ENCODE data around the gene POMGNT1. TPM values are rescaled to one million over a fixed set of nuclear protein-coding genes. Genes with fewer than 3 reads are reported as not detected.
A peak's percentile ranks its signal among the peaks of the same experiment; 100 is the strongest.

The POMGNT1 gene
- total and polyA plus RNA-seq, 2 of the 13 experiments (the other 11 are each of a cell fraction or from before 2014, with no cell fraction given): 33.9 to 46.8 TPM

GRCh38 chr1:46247436-46248121, 49.3 kb upstream of the POMGNT1 start, which contains the start of gene RAD54L (continued):
- peak; percentile 34; the same call in 1 of the 2 replicates for TF ChIP-seq NCOR1 (IDR thresholded peaks at IDR 0.05; ENCODE audit: borderline replicate concordance, low read length)
- peak; percentile 15; the same call in 1 of the 2 replicates for TF ChIP-seq ZFP90 (CRISPR knock-in tag; IDR thresholded peaks at IDR 0.05; ENCODE audit: borderline replicate concordance)
- TF ChIP-seq CEBPG (CRISPR knock-in tag; IDR thresholded peaks at IDR 0.05): no peak
- TF ChIP-seq MAFG (CRISPR knock-in tag; IDR thresholded peaks at IDR 0.05): no peak
- peak; percentile 91 for TF ChIP-seq REPIN1 (CRISPR knock-in tag; IDR thresholded peaks at IDR 0.05; ENCODE audit: borderline replicate concordance, low read depth)
- TF ChIP-seq MYC (CRISPR knock-in tag; IDR thresholded peaks at IDR 0.05; ENCODE audit: borderline replicate concordance): peak; percentile 74; the same call in 1 of the 2 replicates
- peak; percentile 76; the same call in 1 of the 2 replicates for TF ChIP-seq IRF2 (CRISPR knock-in tag; IDR thresholded peaks at IDR 0.05)
- no peak for TF ChIP-seq ZNF224 (CRISPR knock-in tag; IDR thresholded peaks at IDR 0.05)
- TF ChIP-seq ZNF776 (CRISPR knock-in tag; IDR thresholded peaks at IDR 0.05): peak; percentile 58; the same call in 1 of the 2 replicates
- peak; percentile 75 for TF ChIP-seq POLR2G (IDR thresholded peaks at IDR 0.05; ENCODE audit: low read depth, low read length)
- no peak for TF ChIP-seq HMG20A (CRISPR knock-in tag; IDR thresholded peaks at IDR 0.05; ENCODE audit: borderline replicate concordance)
- TF ChIP-seq HNRNPH1 (optimal IDR thresholded peaks at IDR 0.05; ENCODE audit: low read depth, low read length): no peak
- TF ChIP-seq ZNF784 (CRISPR knock-in tag; IDR thresholded peaks at IDR 0.05; ENCODE audit: borderline replicate concordance): no peak
- no peak for TF ChIP-seq ZSCAN30 (CRISPR knock-in tag; IDR thresholded peaks at IDR 0.05)
- TF ChIP-seq GLI4 (CRISPR knock-in tag; IDR thresholded peaks at IDR 0.05; ENCODE audit: borderline replicate concordance): no peak
- no peak for TF ChIP-seq ZBTB8A (CRISPR knock-in tag; IDR thresholded peaks at IDR 0.05; ENCODE audit: borderline replicate concordance, low read depth)
- TF ChIP-seq ZBTB33 (CRISPR knock-in tag; IDR thresholded peaks at IDR 0.05): peak; percentile 42; the same call in 1 of the 2 replicates
- TF ChIP-seq REL (CRISPR knock-in tag; conservative IDR thresholded peaks at IDR 0.05): peak; percentile 96
- peak; percentile 85; the same call in 1 of the 2 replicates for TF ChIP-seq POLR2AphosphoS2 (IDR thresholded peaks at IDR 0.05; ENCODE audit: low read depth, low read length)
- no peak for TF ChIP-seq MAFF (IDR thresholded peaks at IDR 0.05; ENCODE audit: low read depth, low read length)
- TF ChIP-seq NFRKB (IDR thresholded peaks at IDR 0.05): no peak
- no peak for TF ChIP-seq THAP8 (CRISPR knock-in tag; IDR thresholded peaks at IDR 0.05; ENCODE audit: borderline replicate concordance)
- 0 out of 2 replicates have a peak, but pooled peaks have one; percentile 62 for TF ChIP-seq KDM5B (CRISPR knock-in tag; IDR thresholded peaks at IDR 0.05; ENCODE audit: borderline replicate concordance)
- TF ChIP-seq TOPORS (CRISPR knock-in tag; IDR thresholded peaks at IDR 0.05): no peak
- no peak for TF ChIP-seq ZNF549 (CRISPR knock-in tag; IDR thresholded peaks at IDR 0.05)
- no peak for TF ChIP-seq ZNF770 (CRISPR knock-in tag; IDR thresholded peaks at IDR 0.05)

Data from HepG2 (cell line).